Stimulated activated CD8-positive, alpha-beta memory T cell treated with anti-CD3 and anti-CD28 coated beads, Interleukin-7, amount 100 ng/mL, for 1 hour (primary cell): ENCODE data around the gene RGS21.
"Not testable (repeated sequence)": the region's sequence is repeated elsewhere in the genome, so short reads cannot be mapped to it uniquely, and the experiment has no call there.

Experiments
- DNase-seq, 2 donors: peaks; one replicate each; pipeline ENCODE4 v3.0.0-alpha.2; 2020; ENCODE audit warnings: low read depth in 2 of 2

The RGS21 gene, protein sequence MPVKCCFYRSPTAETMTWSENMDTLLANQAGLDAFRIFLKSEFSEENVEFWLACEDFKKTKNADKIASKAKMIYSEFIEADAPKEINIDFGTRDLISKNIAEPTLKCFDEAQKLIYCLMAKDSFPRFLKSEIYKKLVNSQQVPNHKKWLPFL

GRCh38 chr1:192316942-192317450 lies at the start of gene RGS21:
TSS of gene RGS21 (plus strand) at chr1:192316992. CDS start at chr1:192343037, 26,045 bp downstream.
- DNase-seq, result no peak

- no peak for DNase-seq
Measured at GRCh38 chr1:192268468-192269052, 48.2 kb upstream of the RGS21 start.

GRCh38 chr1:192270398-192270797 lies 46.4 kb upstream of the RGS21 start:
- DNase-seq, result no peak

- no peak for DNase-seq
Measured at GRCh38 chr1:192272732-192273131, 44.1 kb upstream of the RGS21 start.

DNA sequence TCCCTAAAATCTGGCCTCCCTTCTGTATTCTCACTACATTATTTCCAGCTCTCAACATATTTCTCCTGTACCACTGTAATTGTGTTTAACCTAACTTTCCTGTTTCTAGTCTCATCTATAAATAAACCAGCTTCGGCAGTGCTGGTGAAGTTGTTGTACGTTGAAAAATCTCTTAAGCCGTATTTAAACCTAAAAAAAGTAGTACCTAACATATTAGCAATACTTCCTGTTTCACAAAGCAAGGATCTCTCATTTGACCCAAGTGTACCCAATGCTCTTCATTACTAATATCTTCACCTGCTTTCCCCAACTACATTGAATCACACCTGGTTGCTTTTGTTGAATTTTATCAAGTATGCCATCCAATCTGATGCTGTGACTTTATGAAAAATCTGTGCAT lies 42.2 kb upstream of the RGS21 start:
- DNase-seq, result no peak

- no peak for DNase-seq
Measured at GRCh38 chr1:192277635-192278034, 39.2 kb upstream of the RGS21 start.

DNA sequence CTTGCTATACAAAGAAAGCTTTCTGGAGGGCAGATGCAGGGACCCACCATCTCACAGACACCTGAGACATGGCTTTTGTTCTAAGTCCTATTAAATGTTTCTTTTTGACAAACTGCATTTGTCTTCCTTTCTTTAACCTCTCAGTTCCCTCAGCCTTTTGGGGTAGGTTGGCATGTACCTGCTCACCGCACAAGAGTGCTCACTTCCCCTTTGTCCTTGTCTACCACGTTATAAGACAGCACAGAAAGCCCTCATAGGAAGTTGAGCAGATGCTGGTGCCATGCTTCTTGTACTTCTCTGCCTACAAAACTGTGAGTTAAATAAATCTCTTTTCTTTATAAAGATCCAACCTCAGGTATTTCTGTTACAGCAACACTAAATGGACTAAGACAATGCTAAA lies 31.9 kb upstream of the RGS21 start:
- no peak for DNase-seq

DNA sequence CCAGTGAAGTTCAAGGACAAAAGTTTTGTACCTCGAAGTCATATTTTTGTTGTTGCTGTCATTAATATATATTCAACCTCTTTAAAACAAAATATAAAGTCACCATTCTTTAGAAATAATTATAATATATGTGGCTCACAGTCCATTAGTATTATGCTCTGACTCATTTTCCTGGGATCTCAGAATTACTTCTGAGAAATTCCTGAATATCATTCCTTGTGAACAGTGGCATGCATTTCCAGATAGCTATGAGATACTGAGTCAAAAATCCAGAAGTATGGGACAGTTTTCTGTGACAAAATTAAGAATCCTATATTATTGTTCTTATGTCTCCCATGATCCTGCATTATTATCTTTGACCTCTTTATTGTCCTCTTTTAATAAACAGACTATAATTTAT lies 13.8 kb upstream of the RGS21 start:
- DNase-seq, result no peak

- DNase-seq, result not testable (repeated sequence)
Measured at GRCh38 chr1:192308314-192308713, 8.5 kb upstream of the RGS21 start.

GRCh38 chr1:192311281-192311680 lies 5.5 kb upstream of the RGS21 start:
- no peak for DNase-seq

DNA sequence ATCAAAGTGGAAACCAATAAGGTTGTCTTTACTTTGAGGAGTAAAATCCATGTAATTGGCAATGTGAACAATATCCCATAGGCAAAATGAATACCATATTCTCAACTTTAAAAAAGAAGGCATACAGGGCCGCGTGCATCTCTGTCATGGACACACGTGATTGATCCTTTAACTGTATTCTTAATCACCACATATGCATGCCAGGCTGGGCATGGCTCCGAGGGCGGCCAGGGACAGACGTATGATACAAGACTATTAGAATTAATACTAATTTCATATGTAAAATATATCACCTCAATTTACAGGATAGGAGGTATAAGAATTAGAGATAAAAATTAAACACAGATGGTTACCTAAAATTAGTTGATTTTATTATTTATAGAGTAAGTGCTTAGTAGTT lies 11.2 kb downstream of the RGS21 start:
- no peak for DNase-seq

- no peak for DNase-seq
Measured at GRCh38 chr1:192342842-192343241, 26.1 kb downstream of the RGS21 start.

- DNase-seq, result no peak
Measured at GRCh38 chr1:192343344-192343743, 26.6 kb downstream of the RGS21 start.

GRCh38 chr1:192349314-192349713 lies 32.5 kb downstream of the RGS21 start:
- no peak for DNase-seq

DNA sequence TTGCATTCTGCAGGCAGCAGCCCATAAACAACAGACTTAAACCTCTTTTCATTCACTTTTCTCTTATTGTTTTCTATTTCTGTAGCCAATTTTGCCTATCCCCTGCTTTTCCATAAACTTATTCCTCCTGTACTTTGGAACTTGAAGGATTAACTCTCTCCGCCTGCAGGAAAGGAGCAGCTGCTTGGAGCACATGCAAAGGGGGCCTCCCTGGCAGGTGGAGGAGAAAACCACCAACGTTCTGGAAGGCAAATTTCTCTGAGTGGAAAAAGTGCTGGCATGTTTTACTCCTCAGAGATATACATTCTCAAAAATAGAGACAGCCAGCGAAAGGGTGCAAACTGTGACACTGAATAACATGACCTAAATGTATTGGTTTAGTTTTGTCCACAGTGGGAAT lies 33.6 kb downstream of the RGS21 start:
- DNase-seq, result no peak

- no peak for DNase-seq
Measured at GRCh38 chr1:192351550-192351949, 34.8 kb downstream of the RGS21 start.

- no peak for DNase-seq
Measured at GRCh38 chr1:192357924-192358323, 41.1 kb downstream of the RGS21 start.

GRCh38 chr1:192358402-192358801 lies 41.6 kb downstream of the RGS21 start:
- no peak for DNase-seq

DNA sequence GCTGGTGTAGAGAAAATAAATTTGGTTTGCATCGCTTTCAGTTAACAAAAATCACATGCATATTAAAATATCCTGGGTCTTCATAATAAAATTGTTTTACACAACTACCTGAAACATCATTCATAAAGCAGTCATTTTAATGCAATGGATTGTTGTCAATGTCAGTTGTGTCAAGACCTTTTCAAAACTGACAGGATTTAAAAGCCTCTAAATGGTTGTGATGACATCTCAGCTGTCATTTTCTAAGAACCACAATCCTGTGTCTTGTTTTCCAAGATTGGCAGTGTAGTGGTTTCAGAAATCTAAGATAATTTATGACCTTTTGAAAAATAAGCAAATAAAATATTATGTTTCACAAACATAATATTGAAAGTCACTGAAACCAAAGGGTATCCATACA lies 42.0 kb downstream of the RGS21 start:
- no peak for DNase-seq

- no peak for DNase-seq
Measured at GRCh38 chr1:192363177-192363576, 46.4 kb downstream of the RGS21 start.

DNA sequence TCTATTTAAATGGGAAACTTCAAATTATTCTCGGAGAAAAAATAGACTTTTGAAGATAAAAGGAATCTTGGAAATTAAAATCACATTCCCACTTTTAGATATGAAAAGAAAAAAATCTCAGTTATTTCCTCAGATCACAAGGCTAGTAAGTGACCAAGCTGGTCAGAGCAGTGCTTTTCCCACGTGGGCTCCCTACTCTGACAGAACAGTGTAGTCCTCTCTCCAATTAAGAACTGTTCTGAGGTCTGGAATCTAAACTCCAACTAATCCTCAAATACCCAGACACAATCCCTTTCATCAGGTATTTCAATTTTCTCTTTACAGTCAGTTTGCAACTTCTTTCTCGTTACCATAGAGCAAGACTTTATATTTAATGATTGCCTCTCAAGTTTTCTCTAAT lies 50.6 kb downstream of the RGS21 start:
- no peak for DNase-seq

- DNase-seq, result no peak
Measured at GRCh38 chr1:192375306-192375705, 58.5 kb downstream of the RGS21 start.

DNA sequence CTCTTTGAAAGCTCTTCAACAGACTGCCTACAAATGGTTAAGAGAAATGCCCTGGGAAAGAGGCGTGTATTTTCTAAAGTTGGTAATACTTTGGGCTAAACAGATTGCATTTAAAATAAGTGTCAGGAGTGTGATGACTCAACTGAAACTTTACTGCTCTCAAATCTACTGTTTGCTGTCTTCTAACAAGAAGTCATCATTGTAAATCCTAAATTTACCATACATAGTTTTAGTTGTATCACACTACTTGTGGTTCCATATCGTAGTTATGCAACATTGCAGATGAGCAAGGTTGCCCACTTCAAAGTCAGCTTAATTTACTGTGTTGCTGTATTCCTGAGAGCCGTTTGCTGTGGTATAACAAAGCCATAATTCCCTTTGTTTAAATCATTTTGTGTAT lies 59.6 kb downstream of the RGS21 start:
- DNase-seq, result no peak

- DNase-seq, result no peak
Measured at GRCh38 chr1:192378276-192378675, 61.5 kb downstream of the RGS21 start.
